ENCODE measurements around the gene TRAPPC10. TPM values are rescaled to one million over a fixed set of nuclear protein-coding genes. Genes with fewer than 3 reads are reported as not detected.

The TRAPPC10 gene
- 41.7 and 46.1 TPM in 2 replicates for total RNA-seq
- long read RNA-seq, partial matches to known transcripts = 2 of 7 reads
- long read RNA-seq, other reads (novel, unspliced or antisense) = 3 of 7 reads

- Mint-ChIP-seq H3K27me3 (ENCODE audit: unreplicated experiment) (no peaks in the 10 kb centered on the region), H3K27ac (ENCODE audit: unreplicated experiment) (peak within 1 kb of the TSS; percentile 95), H3K4me3 (ENCODE audit: unreplicated experiment) (peak within 1 kb of the TSS; percentile 84), H3K4me1 (ENCODE audit: unreplicated experiment) (peaks cover 62% of the 10 kb centered on the region), H3K36me3 (ENCODE audit: unreplicated experiment) (no peaks in the 10 kb centered on the region), H3K9me3 (ENCODE audit: unreplicated experiment) (no peaks in the 10 kb centered on the region)
- DNase-seq (ENCODE audit: extremely low spot score, unreplicated experiment) = peak; percentile 96
- no peak for TF ChIP-seq CTCF (IDR thresholded peaks at IDR 0.05)
Measured at GRCh38 chr21:44011579-44012473, at the start of gene TRAPPC10. Gene TRAPPC10 (plus strand): TSS chr21:44012309. CDS start chr21:44012494, 185 bp downstream.

- H3K4me1 Mint-ChIP-seq (ENCODE audit: unreplicated experiment) = no peaks in the 10 kb centered on the region
- peaks cover 34% of the 10 kb centered on the region for H3K36me3 Mint-ChIP-seq (ENCODE audit: unreplicated experiment)
- no peak overlapping the region for H3K4me3 Mint-ChIP-seq (ENCODE audit: unreplicated experiment)
- no peak for DNase-seq (ENCODE audit: extremely low spot score, unreplicated experiment)
- H3K27me3 Mint-ChIP-seq (ENCODE audit: unreplicated experiment) = no peaks in the 10 kb centered on the region
- no peaks in the 10 kb centered on the region for H3K9me3 Mint-ChIP-seq (ENCODE audit: unreplicated experiment)
- no peak overlapping the region for H3K27ac Mint-ChIP-seq (ENCODE audit: unreplicated experiment)
- TF ChIP-seq CTCF (IDR thresholded peaks at IDR 0.05) = no peak
Measured at GRCh38 chr21:43965911-43966585, 46.1 kb upstream of the TRAPPC10 start.

- DNase-seq (ENCODE audit: extremely low spot score, unreplicated experiment) = no peak
- H3K4me3 Mint-ChIP-seq (ENCODE audit: unreplicated experiment) = no peak overlapping the region
- H3K9me3 Mint-ChIP-seq (ENCODE audit: unreplicated experiment) = no peaks in the 10 kb centered on the region
- H3K4me1 Mint-ChIP-seq (ENCODE audit: unreplicated experiment) = no peaks in the 10 kb centered on the region
- TF ChIP-seq CTCF (IDR thresholded peaks at IDR 0.05) = no peak
- H3K36me3 Mint-ChIP-seq (ENCODE audit: unreplicated experiment) = peaks cover 36% of the 10 kb centered on the region
- no peak overlapping the region for H3K27ac Mint-ChIP-seq (ENCODE audit: unreplicated experiment)
- H3K27me3 Mint-ChIP-seq (ENCODE audit: unreplicated experiment) = no peaks in the 10 kb centered on the region
Measured at GRCh38 chr21:43966946-43967512, 45.1 kb upstream of the TRAPPC10 start.

GRCh38 chr21:43967981-43968380, 44.1 kb upstream of the TRAPPC10 start:
- Mint-ChIP-seq H3K27me3 (ENCODE audit: unreplicated experiment) (no peaks in the 10 kb centered on the region), H3K9me3 (ENCODE audit: unreplicated experiment) (no peaks in the 10 kb centered on the region), H3K27ac (ENCODE audit: unreplicated experiment) (no peak overlapping the region), H3K4me3 (ENCODE audit: unreplicated experiment) (no peak overlapping the region), H3K4me1 (ENCODE audit: unreplicated experiment) (no peaks in the 10 kb centered on the region), H3K36me3 (ENCODE audit: unreplicated experiment) (peaks cover 32% of the 10 kb centered on the region)
- DNase-seq (ENCODE audit: extremely low spot score, unreplicated experiment) = no peak
- no peak for TF ChIP-seq CTCF (IDR thresholded peaks at IDR 0.05)
